NCI-H82 (cell line): ENCODE measurements around the gene CUL4B.
"Not testable (repeated sequence)": the region's sequence is repeated elsewhere in the genome, so short reads cannot be mapped to it uniquely, and the experiment has no call there.

ENCODE experiments used
- DNase-seq: peaks from one replicate; lab custom pipeline; 2025; lab: John Stamatoyannopoulos, UW

CUL4B gene

GRCh38 chrX:120522820-120523219 lies 37.9 kb downstream of the CUL4B start:
- no peak for DNase-seq

- DNase-seq: no peak
Measured at GRCh38 chrX:120517936-120518335, 42.8 kb downstream of the CUL4B start.

- DNase-seq: peak; percentile 49
Measured at GRCh38 chrX:120514236-120514635, 46.5 kb downstream of the CUL4B start.

- DNase-seq: no peak
Measured at GRCh38 chrX:120512627-120513026, 48.1 kb downstream of the CUL4B start.

- DNase-seq: no peak
Measured at GRCh38 chrX:120512222-120512621, 48.5 kb downstream of the CUL4B start.

DNA sequence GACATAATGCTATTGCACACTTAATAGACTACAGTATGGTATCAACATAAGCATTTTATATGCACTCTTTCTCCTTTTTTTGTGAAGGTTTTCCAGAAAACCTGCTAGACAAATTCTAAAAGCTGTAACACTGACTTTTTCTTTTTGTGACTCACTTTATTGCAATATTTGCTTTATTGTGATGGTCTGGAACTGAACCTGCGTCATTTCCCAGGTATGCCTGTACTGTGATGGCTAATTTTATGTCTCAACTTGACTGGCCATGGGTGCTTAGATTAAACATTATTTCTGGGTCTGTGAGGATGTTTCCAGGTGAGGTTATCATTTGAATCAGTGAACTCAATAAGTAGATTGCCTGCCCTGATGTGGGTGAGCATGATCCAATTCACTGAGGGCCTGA lies 56.2 kb downstream of the CUL4B start:
- DNase-seq: no peak

DNA sequence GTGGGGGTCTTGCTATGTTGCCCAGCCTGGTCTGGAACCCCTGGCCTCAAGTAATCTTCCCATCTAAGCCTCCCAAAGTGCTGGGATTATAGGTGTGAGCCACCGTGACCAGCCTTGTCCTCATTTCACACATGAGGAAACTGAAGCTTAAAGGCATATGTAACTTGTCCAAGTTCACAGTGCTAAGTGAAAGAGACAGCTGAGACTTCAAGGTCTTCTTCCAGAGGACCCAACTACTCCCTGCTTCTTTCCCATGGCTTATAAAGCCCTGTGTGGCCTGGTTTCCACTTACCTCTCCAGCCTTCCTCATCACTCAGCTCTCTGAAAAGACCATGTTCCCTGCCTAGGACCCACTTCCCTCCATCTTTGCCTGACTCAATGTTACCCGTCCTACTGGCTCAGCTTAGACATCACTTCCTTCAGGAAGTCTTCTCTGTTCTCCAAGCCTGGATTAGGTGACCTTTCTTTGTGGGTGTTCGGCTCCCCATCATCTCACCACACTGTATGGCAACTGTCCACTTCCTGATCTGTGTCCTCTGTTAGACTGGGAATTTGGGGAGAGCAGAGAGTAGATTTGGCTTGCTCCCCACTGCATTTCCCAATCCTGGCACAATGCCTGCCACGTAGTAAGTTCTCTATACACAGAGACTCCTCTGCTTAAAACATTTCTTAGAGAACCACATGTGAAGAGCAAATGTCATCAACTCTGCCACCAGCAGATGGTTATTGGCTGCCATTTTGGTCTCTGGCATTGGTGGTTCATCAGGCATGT lies 61.3 kb downstream of the CUL4B start:
- DNase-seq: no peak

- not testable (repeated sequence) for DNase-seq
Measured at GRCh38 chrX:120490119-120490518, 70.6 kb downstream of the CUL4B start.

- DNase-seq: no peak
Measured at GRCh38 chrX:120486786-120487185, 74.0 kb downstream of the CUL4B start.

DNA sequence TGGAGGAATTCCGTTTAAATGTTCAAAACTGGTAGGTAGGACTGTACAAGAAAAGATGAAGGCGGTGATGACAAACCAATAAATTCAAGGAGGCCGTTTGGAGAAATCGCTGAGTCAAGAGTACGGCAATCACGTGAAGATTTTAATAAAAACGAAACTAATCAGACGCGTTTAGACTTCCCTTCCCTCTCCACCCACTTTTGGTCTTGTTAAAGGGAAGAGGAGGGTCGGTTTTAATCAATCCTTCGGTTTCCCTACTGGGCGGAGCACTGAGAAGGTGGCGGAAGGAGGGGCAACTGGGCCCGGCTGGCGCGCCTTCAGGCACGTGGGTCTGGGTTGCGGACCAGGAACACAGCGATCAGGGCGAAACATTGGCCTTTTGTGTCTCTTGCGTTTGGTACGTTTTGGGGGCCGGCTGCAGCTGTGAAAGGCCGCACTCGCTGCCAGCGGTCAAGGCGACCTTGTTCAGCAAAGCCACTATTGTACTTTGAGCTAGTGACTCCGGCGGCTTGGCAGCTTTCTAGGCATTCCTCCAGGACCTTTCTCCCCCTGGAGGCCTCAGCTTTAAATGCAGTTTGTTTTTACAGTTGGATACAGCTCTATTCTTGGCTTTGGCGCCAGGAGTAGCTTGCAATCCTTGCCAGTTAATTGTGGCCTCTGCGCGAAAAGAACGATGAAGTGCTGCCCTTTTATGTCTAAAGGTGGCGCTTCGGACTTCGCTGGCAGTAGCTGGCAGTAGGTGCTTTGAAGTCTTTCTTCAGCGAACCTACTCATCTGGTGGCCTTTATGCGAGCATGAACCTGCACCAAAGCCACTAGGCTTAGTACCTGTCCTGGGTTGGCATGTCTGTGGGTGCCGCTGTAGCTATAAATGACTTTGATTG lies 74.9 kb downstream of the CUL4B start:
- DNase-seq: peak; percentile 53

DNA sequence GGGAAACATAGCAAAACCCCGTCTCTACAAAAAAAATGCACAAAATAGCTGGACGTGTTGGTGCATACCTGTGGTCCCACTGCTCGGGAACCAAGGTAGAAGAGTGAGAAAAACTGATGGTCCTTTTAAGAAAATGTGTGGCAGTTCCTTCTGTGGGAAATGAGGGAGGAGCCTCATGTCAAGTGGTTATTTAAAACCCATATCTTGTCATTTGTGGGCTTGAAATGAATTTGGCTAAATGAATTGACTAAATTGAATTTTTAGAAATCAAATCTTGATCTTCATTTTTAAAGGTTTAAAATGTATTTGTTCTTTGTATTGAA lies 75.5 kb downstream of the CUL4B start:
- DNase-seq: no peak

DNA sequence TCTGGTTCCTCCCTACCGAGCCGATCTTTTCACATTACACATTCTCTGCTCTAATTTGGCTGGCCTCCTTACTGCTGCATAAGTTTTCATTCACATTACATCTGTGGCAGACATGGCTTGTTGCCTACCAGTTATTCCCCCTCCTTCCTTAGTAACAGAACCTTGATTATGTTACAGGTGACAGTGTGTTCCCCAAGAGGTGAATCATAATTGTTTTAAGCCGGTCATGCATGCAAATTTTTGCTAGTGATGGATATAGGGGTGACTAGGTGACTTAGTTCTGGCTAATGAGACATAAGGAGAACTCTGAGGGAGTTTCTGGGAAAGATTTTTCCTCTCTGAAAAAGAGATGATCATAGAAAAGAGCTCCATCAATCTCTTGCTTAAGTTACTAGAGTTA lies 83.3 kb downstream of the CUL4B start:
- DNase-seq: no peak

DNA sequence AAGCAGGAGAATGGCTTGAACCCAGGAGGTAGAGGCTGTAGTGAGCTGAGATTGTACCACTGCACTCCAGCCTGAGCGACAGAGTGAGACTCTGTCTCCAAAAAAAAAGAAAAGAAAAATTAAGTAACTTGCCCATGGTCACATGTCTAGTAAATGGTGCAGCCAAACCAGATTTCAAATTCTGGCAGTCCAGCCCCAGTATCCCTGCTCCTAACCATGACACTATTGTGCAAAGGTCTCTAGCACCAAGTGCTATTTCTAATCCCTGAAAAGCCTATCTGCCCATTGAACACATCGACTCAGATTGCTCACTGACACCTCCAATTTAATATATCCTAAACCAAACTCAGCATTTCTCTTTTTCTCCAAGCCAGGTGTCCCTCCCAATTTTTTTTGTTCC lies 84.0 kb downstream of the CUL4B start:
- DNase-seq: no peak

- DNase-seq: peak; percentile 26
Measured at GRCh38 chrX:120475447-120475846, 85.3 kb downstream of the CUL4B start.
